Endothelial cell of hepatic sinusoid (primary cell): ENCODE measurements around the gene PACRG.
"Not testable (repeated sequence)": the region's sequence is repeated elsewhere in the genome, so short reads cannot be mapped to it uniquely, and the experiment has no call there.

Experiments
- in situ Hi-C: cut with HindIII; loops from 2 replicates; pipeline ENCODE4 v1.10.0; 2017; ENCODE audit warnings: low sequenced_read_pairs

Gene PACRG

DNA sequence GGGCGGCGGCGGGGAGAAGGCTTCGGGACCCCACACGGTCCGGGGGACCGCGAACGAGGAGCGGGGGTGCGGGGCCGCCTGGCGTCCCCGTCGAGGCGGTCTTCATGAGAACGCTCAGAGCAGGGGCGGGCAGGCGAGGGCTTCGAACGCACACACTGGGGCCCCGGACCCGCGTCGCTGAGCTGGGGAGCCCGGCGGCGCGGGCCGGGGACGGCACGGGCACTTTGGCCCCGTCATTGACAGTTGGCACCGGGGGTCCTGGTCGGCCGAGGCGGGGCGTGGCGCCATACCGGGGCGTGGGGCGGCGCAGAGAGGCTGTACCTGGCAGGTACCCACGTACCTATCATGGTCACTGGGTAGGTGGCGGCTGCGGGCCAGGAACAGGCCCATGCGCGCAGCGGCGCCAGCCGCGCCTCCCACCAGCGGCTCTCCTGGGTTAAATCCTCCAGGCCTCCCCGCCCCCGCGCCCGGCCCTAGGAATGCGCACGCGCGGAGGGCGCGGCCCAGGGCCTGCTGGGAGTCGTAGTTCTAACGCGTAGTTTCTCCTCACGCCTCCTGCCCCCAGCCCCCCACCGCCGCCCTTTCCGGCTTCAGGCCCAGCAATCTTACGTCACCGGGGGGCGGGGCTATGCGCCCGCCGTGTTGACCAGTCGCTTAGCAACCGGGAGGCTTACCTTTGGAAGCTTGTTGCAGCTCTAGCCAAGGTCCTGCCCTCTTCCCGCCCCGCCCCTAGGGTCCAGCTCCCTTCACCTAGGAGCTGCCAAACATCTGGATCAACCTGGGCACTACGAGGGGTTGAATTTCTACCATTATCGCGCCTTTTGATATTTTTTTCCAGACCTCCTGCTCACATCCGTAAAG is at the start of gene PACRG, which contains the start of gene PRKN:
Gene PACRG, plus strand, starts transcription at position 653 of the 861 bp plus-strand sequence.
Gene PRKN, minus strand, starts transcription at position 445 of the 861 bp plus-strand sequence.
- in situ Hi-C loops: no loop called here

DNA sequence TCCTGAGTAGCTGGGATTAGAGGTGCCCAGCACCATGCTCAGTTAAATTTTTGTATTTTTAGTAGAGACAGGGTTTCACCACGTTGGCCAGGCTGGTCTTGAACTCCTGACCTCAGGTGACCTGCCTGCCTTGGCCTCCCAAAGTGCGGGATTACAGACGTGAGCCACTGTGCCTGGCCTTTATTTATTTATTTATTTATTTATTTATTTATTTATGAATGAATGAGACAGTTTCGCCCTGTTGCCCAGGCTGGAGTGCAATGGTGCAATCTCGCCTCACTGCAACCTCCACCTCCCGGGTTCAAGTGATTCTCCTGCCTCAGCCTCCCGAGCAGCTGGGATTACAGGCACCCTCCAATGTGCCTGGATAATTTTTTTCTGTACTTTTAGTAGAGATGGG is 48.9 kb upstream of the PACRG start:
- in situ Hi-C loops: not testable (repeated sequence)

DNA sequence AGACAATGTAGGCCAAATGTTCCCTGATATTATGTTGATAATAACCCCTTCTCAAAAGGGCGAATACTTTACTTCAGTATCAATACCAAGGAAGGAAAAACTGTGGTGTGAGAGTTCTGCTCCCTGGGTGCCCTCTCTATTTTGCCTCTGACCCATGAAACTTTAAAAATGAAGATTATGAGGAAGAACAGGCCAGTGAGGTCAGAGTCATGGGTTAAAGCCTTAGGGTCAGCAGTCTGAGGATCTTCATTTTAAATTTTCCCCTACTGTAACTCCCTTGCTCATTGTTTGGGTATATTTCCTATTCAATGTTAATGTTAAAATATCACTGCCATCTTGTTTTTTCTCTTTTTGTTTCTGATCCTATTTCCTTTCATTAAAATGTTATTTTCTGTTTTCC is 48.1 kb upstream of the PACRG start:
- in situ Hi-C loops: no loop called here

DNA sequence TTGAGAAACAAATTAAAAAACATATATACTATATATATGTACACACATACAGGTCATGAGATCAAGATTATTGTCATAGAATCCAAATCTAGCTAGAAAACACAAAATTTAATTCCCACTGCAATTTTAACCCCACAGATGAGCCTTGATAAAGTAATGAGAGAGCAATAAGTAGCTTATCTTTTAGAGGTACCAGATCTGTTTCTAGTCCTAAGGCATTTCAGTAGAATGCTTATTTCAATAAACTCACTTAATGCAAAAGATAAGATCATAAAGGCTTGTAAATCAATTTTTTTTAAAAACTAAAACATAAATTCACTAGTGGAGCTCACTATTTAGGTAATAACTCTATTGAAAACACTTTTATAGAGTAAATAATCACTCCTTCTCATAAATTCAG is 47.4 kb upstream of the PACRG start:
- in situ Hi-C loops: no loop called here

DNA sequence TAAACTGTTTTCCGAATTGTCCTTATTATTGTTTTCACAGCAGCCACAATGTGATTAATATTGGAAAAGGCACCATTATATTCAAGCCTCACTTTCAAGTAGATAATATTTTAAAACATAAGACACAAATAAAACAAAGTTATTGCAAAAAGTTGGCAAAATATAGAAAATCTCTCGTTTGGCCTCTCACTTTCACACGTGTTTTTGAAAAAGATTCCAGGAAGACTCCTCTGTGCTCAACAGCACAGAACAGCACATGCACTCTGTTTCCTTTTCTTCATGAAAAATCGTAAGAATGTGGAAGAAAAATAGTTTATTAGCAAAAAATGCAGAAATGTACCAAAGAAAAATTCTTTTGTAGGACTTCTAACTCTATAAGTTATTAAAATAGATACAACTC is 46.9 kb upstream of the PACRG start:
- in situ Hi-C loops: no loop called here

DNA sequence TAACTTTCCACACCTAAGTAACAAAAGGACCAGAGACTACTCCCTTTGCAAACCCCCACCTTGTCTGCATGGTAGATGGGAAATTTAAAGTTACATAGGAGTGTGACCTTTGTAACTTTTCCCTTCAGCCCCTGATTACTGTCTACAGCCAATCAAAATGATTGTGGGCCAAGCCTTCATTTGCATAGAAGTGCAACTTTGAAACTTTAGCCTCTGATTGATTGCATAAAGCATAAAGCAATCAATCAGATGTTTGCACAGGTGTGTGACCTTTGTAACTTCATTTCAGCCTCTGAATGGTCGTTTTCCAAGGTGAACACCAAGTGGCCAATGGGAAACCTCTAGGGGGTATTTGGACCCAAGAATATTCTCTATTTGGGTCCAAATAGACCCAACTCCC is 46.3 kb upstream of the PACRG start:
- in situ Hi-C loops: no loop called here

GRCh38 chr6:162683135-162683534 is 44.6 kb upstream of the PACRG start:
- in situ Hi-C loops: no loop called here

GRCh38 chr6:162684052-162684451 is 43.7 kb upstream of the PACRG start:
- in situ Hi-C loops: no loop called here

GRCh38 chr6:162684961-162685360 is 42.8 kb upstream of the PACRG start:
- in situ Hi-C loops: no loop called here

DNA sequence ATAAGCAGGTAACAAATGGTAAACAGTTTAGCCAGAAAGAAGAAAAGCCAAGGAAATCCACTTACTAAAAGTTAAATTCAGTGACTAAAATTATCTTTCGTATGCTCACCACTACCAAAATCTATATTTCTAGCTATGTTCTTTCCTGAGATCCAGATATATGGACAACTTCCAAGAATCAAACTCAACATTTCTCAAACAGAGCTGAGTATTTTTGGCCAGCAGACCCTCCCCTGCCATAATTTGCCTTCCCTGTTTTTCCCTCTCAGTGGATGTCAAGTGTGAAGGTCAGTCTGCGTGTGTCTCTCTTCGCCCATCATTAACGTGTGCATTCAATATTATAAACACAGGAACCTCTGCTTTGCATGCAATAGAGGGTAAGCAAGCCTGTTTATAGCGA is 42.2 kb upstream of the PACRG start:
- in situ Hi-C loops: no loop called here

GRCh38 chr6:162688751-162689345 is 38.9 kb upstream of the PACRG start:
- in situ Hi-C loops: no loop called here

- in situ Hi-C loops: no loop called here
Observed at GRCh38 chr6:162690158-162690557, 37.6 kb upstream of the PACRG start.

DNA sequence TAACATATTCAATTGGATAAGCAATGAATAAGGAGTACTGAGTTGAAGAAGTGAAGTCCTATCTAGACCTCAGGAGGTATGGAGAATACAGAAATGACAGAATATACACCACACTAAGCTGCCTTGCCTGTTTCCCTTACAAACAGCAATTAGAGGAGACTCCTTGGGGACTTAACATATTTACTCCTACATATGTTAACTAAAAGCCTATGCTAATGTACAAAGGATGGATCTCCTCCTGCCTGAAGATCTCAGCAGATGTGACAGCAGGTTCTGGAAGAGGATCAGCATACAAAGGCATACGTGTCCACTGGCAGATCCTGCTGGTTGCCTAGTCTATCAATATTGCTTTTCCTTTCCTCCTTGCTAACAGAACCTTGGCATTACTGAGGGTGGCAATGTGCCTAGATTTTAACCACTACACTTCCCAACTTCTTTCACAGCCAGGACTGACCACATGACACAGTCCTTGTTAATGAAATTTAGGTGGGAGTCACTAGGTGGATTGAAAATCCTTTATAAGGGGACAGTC is 29.8 kb upstream of the PACRG start:
- in situ Hi-C loops: no loop called here

DNA sequence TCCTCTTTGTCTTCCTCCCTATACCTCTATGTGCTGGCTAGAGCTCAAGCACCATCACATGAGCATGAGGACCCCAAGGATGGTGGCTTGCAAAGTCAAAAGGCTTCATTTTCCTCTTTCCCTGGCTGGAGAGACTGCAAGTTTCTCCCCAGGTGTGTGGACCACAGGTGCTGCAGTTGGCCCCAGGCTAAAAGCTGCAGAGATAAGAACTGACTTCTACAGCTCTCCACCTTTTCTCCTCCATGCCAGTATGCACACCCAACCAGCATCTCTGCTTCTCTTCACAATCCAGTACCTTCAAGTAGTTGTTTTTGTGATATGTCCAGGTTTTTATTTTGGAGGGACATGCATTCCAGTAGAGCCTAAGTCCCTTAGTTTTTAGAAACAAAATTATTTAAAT is 29.3 kb upstream of the PACRG start:
- in situ Hi-C loops: no loop called here

DNA sequence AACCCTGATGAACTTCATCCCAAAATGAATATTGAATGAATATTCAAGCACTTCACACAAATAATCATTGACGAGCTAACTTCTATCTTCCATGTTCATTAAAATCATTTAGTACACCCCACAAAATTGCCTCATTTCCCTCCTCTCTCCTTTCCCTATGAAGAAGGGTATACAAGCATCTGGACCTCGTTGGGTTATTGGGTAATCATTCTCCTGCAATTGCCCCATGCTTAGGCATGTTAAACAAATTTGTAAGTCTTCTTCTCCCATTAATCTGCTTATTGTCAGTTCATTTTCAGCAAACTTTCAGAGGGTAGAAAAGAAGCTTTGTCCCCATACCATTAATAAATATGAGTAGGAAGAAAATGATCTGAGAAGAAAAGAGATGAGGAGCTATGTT is 27.8 kb upstream of the PACRG start:
- in situ Hi-C loops: no loop called here

DNA sequence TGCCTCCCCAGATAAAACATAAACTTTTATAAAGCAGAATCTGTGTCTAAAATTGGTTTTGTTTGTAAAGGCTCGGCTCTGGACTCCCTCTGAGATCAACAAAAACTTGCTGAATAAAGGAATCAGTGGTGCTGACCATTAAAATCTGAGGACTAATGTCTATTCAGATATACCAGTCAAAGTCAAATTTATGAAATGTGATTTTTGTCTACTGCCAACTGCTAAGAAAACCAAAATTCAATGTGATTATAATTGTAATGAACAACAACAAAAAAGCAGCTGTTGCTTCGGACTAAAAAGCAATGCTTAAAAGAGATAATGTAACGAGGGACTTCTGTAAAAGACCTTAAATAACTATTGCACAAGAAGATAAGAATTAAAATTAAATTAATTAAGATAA is 26.8 kb upstream of the PACRG start:
- in situ Hi-C loops: no loop called here

- in situ Hi-C loops: no loop called here
Observed at GRCh38 chr6:162701551-162701950, 26.2 kb upstream of the PACRG start.

- in situ Hi-C loops: no loop called here
Observed at GRCh38 chr6:162702446-162702845, 25.3 kb upstream of the PACRG start.

DNA sequence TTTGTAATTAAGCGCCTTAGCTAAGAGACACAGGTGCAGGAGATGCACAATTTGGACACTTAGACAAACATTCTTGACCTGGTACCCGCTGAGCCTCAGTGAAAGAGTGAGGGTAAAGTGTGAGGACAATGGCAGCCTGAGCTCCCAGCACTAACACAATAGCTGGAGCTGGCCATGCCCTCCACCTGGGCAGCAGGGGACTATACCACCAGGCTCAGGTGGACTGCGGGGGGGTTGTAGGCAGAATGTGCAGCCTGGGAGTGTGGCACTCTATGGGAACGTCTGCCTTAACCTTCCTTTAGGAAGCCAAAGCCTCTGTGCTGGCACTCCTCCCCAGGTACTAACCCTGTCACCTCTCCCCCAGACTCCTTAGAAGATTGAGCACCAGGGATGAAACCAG is 23.8 kb upstream of the PACRG start:
- in situ Hi-C loops: no loop called here

GRCh38 chr6:162705736-162706135 is 22.0 kb upstream of the PACRG start:
- in situ Hi-C loops: no loop called here

DNA sequence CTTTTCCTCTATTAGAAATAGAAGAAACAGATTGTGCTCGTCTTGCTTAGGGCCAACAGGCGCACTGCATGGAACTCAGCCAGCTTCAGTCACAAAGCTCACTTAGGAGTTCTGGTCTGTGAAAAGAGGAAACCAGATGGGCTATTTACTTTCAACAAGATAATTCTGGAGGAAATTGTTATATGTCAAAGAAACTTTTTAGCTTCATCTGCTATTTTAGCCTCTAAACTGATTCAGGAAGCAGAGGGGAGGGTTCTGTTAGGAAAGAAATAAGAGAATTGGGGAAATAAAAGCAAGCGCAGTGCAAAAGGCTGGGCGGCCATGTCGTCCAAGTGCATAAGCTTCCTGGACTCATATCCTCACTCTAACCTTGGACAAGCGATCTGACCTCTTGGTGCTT is 21.5 kb upstream of the PACRG start:
- in situ Hi-C loops: no loop called here

DNA sequence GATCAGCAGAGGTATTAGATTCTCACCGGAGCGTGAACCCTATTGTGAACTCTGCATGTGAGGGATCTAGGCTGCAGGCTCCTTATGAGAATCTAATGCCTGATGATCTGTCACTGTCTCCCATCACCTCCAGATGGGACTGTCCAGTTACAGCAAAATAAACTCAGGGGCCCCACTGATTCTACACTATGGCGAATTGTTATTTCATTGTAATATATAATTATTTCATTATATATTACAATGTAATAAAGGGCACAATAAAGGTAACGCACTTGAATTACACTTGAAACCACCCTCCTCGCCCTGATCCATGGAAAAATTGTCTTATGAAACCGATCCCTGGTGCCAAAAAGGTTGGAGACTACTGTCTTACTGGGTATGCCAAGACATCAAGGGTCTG is 18.8 kb upstream of the PACRG start:
- in situ Hi-C loops: no loop called here
